Mammary microvascular endothelial cell (primary cell): ENCODE measurements around the gene TRIM49D2. TPM values are rescaled to one million over a fixed set of nuclear protein-coding genes. Genes with fewer than 3 reads are reported as not detected.

ENCODE experiments used
- total RNA-seq: library from RNA; depleted of rRNA; stranded (reverse); fragments of >200 nt; gene quantifications from 2 replicates; pipeline ENCODE4 v1.2.3, GENCODE V29; 2015

The TRIM49D2 gene
- total RNA-seq, result not detected in 2 replicates

DNA sequence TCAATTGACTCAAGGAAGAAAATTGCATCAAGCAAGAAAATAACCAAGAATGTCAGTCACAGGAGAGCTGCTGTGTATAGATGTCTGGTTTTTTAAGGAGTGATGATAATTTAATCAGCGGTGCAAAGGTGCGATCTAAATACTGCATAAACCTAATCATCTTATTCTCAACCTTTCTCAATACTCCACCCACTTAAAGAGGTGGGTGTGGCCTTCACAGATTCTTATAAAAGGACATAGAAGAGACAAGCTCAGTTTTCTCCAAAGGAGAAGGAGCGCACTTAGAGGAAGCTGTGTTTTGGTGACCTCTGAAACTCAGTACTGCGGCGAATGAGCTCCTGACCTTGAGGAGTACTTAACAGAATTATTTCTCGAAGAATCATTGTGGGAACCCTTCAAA lies at the start of gene TRIM49D2:
TSS of gene TRIM49D2 (plus strand) at position 301 of the 400 bp plus-strand sequence. CDS start 2,698 bp downstream, outside the sequence.

GRCh38 chr11:89922195-89922660 lies 1.6 kb upstream of the TRIM49D2 start, which contains the start of gene TRIM49D1:
Gene TRIM49D1, minus strand, starts transcription at chr11:89922245. Its CDS starts 4,535 bp downstream, at chr11:89917710.

DNA sequence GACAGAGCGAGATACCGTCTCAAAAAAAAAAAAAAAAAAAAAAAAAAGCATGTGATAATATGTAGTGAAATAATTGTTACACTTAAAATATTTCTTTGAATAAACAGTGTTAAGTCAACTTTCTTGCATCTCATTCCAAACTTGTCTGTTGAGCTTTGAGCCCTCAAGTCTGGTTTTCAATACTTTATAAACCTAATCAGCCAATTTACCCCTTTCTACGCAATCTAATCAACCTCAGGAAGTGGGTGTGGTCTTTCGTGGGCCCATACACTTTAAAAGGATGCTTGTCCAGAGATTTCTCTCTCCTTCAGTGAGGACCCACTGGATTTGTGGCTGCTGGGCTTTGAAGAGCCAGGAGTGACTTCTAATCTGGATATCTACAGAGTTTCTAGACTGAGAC lies 41.9 kb downstream of the TRIM49D2 start, which contains the start of gene TRIM64:
TSS of gene TRIM64 (plus strand) at position 301 of the 400 bp plus-strand sequence. CDS start 2,467 bp downstream, outside the sequence.

Other genes starting within 250 kb of the TRIM49D2 start
- not detected in 2 replicates for gene TRIM77, start 213.8 kb upstream of the TRIM49D2 start, total RNA-seq
- not detected in 2 replicates for gene TRIM49, start 115.5 kb upstream of the TRIM49D2 start, total RNA-seq
- not detected in 2 replicates for gene TRIM64B, start 45.6 kb upstream of the TRIM49D2 start, total RNA-seq
- not detected in 2 replicates for gene TRIM49D1, start 1.8 kb upstream of the TRIM49D2 start, total RNA-seq
- not detected in 2 replicates for gene TRIM64, start 42.0 kb downstream of the TRIM49D2 start, total RNA-seq
- gene TRIM49C, start 107.0 kb downstream of the TRIM49D2 start, total RNA-seq, result not detected in 2 replicates
- gene UBTFL1, start 161.9 kb downstream of the TRIM49D2 start, total RNA-seq, result not detected in 2 replicates
- gene NAALAD2, start 210.6 kb downstream of the TRIM49D2 start, total RNA-seq, result 0.13 and 0.20 TPM in 2 replicates